ENCODE data around the gene NOTUM.

NOTUM gene

GRCh38 chr17:81909966-81910839, 50.8 kb downstream of the NOTUM start:
- no peak for DNase-seq (ENCODE audit: low read depth)

DNA sequence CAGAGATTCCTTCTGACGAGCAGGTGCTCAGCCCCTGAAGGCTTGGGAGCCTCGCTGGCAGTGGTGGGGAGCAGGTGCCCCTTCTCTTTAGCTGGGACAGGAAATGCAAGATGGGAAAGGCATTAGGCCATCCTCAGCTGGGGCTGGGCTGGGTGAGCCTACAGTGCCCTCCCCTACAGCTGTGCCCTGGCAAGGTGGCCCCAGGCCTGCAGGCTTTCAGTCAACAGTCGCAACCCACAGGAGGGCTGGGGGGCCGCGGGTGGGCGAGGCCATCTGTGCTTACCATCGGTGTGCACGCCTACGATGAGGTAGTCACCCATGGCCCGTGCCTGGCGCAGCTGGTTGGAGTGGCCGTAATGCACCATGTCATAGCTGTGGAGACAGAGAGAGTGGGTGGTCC, 51.8 kb downstream of the NOTUM start:
- DNase-seq (ENCODE audit: low read depth): no peak

GRCh38 chr17:81908793-81909192, 52.2 kb downstream of the NOTUM start:
- DNase-seq (ENCODE audit: low read depth): no peak

GRCh38 chr17:81907219-81908145, 53.5 kb downstream of the NOTUM start:
- DNase-seq (ENCODE audit: low read depth): no peak

DNA sequence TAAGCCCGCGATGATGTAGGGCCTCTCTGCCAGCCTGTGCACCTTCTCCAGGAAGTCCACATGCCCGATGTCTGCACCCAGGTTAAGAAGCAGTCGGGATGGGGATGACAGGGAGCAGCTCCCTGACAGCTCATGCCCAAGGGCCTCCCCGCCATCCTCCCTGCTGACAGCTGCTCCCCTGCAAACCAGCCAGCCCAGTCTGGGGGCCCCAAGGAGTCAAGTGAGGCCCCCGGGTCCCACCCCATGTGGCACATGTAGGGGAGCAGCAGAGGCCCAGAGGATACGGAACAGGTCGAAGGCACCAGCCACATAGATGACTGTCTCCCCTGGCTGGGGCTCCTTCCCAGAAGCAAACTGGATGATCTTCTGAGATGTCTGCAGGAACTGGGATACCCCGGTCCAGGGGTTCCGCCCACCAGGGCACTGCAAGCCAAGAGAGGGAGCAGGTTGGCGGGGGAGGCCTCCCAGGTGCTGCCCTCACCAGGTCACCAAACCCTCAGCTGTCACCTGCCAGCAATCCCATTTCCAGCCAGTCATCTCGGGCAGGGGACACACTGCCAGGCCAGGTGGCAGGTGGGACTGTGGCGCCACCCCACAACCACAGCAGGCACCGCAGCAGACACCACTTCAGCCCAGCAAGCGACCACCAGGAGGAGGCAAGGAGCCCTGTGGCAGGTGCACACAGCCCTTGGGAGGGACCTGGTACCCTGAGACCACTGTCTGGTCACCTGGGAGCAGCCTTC, 54.3 kb downstream of the NOTUM start:
- no peak for DNase-seq (ENCODE audit: low read depth)

DNA sequence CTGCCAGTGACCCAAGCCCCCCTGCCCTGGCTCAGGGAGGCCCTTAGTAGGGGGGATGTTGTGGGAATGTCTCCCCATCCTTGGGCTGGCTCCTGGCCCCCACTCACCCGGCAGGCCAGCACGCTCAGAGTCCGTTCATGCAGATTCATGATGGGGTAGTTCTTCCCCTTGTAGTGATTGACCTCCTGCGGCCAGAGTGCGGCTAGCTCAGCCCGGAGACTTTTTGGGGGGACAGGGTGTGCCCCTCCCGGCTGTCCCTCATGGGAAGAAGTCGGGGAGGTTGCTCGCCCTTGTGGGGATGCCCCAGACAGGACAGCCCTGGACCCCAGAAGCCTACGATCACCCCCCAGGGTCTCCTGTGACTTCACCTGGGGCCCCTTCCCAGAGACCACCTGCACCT, 55.0 kb downstream of the NOTUM start:
- no peak for DNase-seq (ENCODE audit: low read depth)

DNA sequence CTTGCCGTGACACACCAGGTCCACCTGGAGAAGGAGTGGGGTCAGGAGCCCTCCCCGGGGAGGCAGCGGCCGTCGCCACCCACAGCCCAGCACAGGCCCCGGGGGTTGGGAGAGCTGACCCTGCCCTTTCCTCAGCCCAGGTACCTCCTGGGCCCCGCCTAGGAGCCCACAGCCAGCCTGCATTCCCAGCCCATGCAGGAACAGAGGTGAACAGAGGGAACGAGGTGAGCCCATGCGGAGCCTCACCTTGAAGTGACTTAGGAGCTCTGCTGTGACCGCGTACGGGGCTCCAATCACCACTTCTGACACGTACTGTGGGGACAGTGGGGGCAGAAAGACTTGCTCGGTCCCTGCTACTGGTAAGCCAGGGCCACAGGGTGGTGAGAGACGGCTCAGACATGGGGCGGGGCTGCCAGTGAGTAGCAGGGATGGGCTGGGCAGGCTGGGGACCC, 55.5 kb downstream of the NOTUM start:
- DNase-seq (ENCODE audit: low read depth): no peak

DNA sequence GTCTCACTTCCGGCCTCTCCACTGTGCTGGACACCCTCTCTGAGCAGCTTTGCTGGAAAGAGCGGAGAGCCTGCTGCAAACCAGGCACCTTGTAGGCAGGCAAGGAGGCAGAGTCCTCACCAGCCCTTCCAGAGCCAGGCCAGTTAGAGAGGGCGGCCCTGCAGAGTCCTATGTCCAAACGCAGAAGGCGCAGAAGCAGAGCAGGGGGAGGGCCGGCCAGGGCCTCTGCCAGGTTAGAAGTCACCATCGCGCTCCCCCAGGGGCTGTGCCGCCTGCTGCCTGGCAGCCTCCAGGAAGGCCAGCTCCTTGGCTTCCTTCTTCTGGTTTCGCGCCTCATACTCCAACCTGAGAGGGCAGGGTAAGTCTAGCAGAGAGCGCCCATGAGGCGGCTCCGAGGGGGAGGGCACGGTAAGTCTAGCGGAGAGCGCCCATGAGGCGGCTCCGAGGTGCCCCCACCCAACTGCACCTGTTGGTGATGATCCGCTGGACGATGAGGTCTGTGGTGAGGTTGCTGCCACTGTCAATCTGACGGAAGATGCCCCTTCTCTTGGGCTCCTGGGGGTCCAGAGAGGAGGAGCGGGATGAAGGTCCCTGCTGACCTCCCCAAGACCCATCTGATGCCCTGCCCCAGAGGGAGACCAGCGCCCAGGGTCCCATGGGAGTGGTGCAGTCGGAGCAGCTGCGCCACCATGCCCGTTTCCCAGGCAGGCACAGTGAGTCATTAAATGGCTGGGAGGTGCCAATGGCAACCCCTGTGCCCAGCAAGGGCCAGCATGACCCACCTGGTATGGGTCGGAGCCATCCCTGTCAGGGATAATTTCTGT, 56.2 kb downstream of the NOTUM start:
- DNase-seq (ENCODE audit: low read depth): no peak

DNA sequence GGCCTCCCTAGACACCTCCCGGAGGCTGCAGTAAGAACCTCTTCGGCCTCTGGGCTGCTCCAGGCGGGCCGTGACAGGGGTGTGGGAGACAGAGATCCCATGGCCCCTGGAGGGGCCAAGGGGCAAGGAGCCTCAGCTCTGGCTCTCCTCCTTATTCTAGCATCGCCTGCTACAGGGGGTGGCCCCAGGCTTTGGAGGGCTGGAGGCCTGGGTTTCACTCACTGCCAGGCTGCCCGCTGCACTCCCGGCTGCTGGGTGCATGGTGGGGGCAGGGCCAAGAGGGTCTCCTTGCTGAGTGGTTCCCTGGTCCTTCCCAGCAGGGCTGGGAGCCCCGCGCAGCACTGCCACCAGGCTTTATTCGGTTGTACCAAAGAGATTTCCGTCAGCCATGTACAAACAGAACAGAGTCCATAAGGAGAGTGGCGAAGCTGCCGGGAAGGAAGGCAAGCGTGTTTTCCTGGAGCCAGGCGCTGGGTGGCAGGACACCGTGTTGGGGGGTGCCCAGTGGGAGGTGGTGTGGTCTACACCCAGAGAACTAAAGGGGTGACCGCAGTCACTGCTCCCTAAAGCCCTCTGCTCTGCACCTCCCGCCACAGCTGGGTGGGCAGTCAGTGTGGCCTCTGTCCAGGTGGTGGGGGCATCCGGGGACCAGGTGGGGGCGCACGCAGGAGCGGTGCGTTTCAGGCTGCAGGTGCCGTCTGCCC, 56.9 kb downstream of the NOTUM start:
- no peak for DNase-seq (ENCODE audit: low read depth)

- DNase-seq (ENCODE audit: low read depth): no peak
Measured at GRCh38 chr17:81903415-81903831, 57.6 kb downstream of the NOTUM start.

- DNase-seq (ENCODE audit: low read depth): no peak
Measured at GRCh38 chr17:81902653-81903414, 58.2 kb downstream of the NOTUM start.
